NT2/D1 (cell line): ENCODE measurements around the gene PCDHB12.

Source experiments
- SUZ12 ChIP-seq: IDR thresholded peaks from 2 replicates; pipeline ENCODE4 v1.6.1; 2011; ENCODE audit not compliant: insufficient read length, insufficient read depth; ENCODE audit errors: extremely low read depth
- YY1 ChIP-seq: IDR thresholded peaks from 2 replicates; pipeline ENCODE4 v1.6.1; 2011; ENCODE audit not compliant: insufficient read length, insufficient read depth
- ZNF274 ChIP-seq: IDR thresholded peaks from 2 replicates; pipeline ENCODE4 v1.6.1; 2011; ENCODE audit warnings: mild to moderate bottlenecking, low read depth, low read length

GRCh38 chr5:141208478-141208877, at the start of gene PCDHB12:
- TF ChIP-seq ZNF274 (no peak), YY1 (no peak), SUZ12 (no peak)
